GM12873 (cell line): Measurements from ENCODE around the gene MTG2.

Experiments used
- TF ChIP-seq, protein P1 (sequence below): IDR thresholded peaks from 2 replicates; pipeline ENCODE4 v1.5.1; 2012; ENCODE audit warnings: low read depth, mild to moderate bottlenecking, moderate library complexity, low read length, control low read depth; ENCODE audit not compliant: insufficient read depth; ENCODE audit errors: missing control alignments

MTG2 gene

DNA sequence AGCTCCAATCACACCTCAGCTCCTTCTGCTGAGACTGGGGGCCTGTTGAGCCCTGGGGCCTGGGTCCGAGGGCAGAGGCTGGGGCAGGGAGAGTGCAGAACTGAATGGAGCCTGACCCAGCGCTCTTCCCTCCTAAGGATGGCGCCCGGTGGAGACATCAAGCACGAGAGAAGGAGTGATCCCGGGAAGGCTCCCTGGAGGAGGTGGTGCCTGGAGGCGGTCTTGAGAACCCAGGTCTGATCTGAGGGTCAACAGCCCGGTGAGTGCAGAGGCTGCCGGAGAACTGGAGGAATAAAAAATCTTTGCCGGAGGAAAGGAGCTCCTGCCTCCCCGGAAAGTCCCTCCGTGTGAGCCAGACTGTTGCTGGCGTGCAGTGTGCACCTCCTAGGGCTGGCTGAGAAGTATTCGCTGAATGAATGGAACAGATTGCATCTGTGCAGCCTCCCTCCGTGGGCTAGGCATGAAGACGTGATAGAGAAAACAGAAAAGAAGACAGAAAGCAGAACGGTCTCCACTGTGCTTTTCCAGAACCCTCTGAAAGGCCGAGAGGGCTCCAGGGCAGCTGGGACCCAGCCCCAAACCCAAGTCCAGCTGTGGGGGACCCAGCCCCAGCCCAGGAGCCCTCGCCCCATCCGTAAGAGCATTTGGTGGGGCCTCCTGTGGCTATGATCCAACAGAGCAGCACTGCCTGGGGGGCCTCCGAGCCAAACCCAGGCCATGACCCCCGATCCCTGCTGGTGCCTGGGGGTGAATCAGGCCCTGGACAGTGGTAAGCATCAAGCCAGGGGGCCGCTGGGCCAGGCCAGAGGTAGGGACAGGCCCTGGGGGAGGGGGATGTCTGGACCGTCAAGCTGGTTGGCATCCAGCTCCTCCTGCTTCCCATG, 44.1 kb downstream of the MTG2 start:
- TF ChIP-seq, protein P1, sequence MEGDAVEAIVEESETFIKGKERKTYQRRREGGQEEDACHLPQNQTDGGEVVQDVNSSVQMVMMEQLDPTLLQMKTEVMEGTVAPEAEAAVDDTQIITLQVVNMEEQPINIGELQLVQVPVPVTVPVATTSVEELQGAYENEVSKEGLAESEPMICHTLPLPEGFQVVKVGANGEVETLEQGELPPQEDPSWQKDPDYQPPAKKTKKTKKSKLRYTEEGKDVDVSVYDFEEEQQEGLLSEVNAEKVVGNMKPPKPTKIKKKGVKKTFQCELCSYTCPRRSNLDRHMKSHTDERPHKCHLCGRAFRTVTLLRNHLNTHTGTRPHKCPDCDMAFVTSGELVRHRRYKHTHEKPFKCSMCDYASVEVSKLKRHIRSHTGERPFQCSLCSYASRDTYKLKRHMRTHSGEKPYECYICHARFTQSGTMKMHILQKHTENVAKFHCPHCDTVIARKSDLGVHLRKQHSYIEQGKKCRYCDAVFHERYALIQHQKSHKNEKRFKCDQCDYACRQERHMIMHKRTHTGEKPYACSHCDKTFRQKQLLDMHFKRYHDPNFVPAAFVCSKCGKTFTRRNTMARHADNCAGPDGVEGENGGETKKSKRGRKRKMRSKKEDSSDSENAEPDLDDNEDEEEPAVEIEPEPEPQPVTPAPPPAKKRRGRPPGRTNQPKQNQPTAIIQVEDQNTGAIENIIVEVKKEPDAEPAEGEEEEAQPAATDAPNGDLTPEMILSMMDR, result no peak

DNA sequence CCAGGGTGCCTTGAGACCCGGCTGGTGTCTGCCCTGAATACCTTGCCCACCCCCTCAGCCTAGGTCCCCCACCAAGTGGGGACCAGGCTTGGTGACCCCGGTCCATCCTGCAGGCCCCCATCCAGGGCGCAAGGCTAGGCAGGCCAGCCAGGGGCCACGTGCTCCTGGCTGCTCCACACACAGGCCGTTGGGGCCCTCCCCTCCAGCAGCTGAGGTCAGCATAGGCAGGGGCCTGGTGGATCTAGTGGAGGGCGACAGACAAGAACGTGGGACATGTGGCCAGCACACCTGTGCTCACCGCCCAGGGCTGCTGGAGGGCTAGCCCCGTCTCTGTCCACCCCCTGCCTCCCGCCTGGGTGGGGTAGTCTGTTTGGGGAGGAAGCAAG, 44.8 kb downstream of the MTG2 start:
- TF ChIP-seq, protein P1, result no peak

DNA sequence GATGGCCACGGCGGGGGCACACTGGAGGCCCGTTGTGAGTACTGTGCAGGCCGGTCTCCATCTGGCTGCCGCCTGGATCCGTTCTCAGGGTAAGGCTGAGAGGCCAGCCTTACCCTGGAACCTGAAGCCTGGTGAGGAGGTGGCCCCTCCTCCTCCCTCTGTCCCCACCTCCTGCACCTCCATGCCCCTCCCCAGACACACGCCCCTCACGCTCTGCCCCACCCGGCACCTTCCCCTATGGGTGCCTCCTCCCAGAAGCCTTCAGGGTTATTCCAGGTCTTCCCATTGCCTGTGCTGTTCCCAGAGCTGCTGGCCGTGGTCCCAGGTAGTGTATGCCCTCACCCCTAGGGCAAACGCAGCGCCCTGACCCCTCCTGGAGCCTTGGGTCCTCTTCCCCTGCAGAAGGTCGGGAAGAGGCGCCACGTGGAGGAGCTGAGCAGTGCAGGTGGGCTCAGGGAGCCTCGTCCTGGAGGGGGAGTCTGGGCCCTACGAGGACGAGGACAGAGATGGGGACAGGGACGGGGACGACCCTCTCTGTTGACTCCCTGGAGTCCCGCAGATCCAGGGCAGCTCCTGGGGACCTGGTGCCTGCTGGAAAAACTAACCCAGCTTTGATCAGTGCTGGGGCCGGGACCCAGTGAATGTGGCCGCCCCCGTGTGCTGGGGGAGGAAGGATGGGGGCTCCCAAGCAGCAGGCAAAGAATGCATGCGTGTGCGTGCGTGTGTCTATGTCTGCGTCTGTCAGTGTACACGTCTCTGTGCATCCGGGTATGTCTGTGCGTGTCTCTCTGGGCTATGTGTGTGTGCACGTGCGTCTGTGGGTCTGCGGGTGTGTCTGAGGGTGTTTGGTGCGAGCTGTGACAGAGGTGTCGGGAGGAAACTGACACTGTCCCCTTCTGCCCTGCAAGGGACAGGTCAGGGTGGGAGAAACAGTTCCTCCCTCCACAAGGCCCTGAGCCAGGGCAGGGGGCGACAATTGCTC, 45.4 kb downstream of the MTG2 start:
- TF ChIP-seq, protein P1, result no peak

DNA sequence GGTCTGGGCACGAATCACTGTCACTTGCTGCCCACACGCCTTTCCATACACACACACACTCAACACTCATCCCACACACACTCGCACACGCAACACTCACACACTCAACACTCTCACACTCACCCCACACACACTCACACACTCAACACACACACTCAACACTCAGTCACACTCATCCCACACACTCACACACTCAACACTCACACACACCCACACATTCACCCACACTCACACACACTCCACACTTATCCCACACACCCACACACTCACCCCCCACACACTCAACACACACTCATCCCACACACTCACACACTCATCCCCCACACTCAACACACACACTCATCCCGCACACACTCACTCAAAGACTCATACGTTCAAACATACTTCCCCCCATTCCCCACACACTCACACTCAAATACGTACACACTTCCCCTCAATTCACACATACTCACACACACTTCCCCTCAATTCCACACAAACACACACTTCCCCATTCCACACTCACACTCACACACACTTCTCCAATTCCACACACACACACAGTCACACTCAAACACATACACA, 46.2 kb downstream of the MTG2 start:
- TF ChIP-seq, protein P1, result no peak

DNA sequence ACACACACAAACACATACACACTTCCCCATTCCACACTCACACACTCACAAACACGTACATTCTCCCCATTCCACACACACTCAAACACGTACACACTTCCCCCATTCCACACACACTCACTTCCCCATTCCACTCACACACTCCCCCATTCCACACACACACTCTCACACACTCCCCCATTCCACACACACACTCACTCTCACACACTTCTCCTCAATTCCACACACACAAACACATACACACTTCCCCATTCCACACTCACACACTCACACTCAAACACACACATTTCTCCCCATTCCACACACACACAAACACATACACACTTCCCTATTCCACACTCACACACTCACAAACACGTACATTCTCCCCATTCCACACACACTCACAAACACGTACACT, 46.8 kb downstream of the MTG2 start:
- TF ChIP-seq, protein P1, result no peak

DNA sequence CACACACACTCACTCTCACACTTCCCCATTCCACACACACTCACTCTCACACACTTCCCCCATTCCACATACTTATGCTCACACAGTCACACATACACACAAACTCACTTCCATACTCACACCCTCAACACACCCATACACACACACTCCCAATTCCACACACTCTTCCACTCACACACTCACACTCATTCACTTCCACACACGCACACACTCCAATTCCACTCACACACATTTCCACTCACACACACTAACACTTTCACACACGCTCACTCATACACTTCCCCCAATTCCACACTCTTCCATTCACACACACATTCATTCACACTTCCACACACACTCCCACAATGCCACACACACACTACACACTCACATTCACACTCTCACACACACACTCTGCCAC, 47.4 kb downstream of the MTG2 start:
- TF ChIP-seq, protein P1, result no peak

DNA sequence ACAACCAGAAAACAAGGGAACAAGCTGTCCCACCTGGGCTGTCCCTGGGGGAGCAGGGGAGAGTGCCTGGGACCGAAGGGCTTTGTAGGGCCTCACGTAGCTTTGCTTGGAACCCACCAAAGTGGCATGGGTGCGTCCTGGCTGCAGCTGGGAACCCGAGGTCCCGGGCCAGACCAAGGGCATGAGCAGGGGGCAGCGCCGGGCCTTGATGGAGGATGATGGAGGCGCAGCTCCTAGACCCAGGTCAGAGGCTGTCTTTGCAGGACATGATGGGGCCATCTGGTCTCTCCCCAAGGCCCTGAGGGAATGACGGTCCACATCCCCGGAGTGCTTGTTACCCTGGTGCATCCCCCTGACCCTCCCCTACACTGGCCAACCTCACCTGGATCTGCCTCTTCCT, 47.9 kb downstream of the MTG2 start:
- TF ChIP-seq, protein P1, result no peak
